ENCODE results near the gene BPI. TPM values are rescaled to one million over a fixed set of nuclear protein-coding genes. Genes with fewer than 3 reads are reported as not detected.

BPI gene
- total and polyA plus RNA-seq, 2 donors (not counting 1 experiment from before 2014, with no cell fraction given): not detected

GRCh38 chr20:38260025-38260377, 44.0 kb upstream of the BPI start:
- Histone ChIP-seq H3K36me3 (ENCODE audit: control insufficient read depth, insufficient read depth, low read length) (no peaks in the 10 kb centered on the region), H3K79me2 (ENCODE audit: control insufficient read depth, insufficient read depth, low read length) (no peaks in the 10 kb centered on the region), H3K9me3 (ENCODE audit: control insufficient read depth, insufficient read depth, low read depth, low read length) (no peaks in the 10 kb centered on the region), H3K4me1 (ENCODE audit: control insufficient read depth, extremely low read depth, insufficient read depth, low read length) (peaks cover 5% of the 10 kb centered on the region), H3K4me3 (replicated peaks in 1 of 4; ENCODE audit: control extremely low read depth in 1 of 4, insufficient read depth in 1 of 4, low read depth in 3 of 4, low read length in 4 of 4) (peak overlapping the region; percentile 2 to 58 (median 24)), H3K9ac (ENCODE audit: insufficient read depth, low read length) (peak overlapping the region; percentile 2), H3K4me2 (ENCODE audit: extremely low read depth, insufficient read depth, low read length) (peak overlapping the region; percentile 39), H3K27ac (ENCODE audit: insufficient read depth, low read length) (no peak overlapping the region), H4K20me1 (ENCODE audit: control insufficient read depth, extremely low read depth, insufficient read depth, low read length) (no peaks in the 10 kb centered on the region), H2AFZ (ENCODE audit: low read length) (peak overlapping the region; percentile 59), H3K27me3 (ENCODE audit: control insufficient read depth, insufficient read depth, low read length) (no peaks in the 10 kb centered on the region)
- peak in 1 of 2 donors; percentile 41 for DNase-seq (ENCODE audit: low read depth in 2 of 2)
- TF ChIP-seq EZH2 (IDR thresholded peaks at IDR 0.05; ENCODE audit: low read length, missing control alignments): peak; percentile 13
- TF ChIP-seq CTCF (conservative IDR thresholded peaks at IDR 0.05 in 1 of 2, IDR thresholded peaks at IDR 0.05 in 1 of 2; ENCODE audit: low read depth in 1 of 2, low read length in 2 of 2): no peak

- no peaks in the 10 kb centered on the region for H3K9me3 ChIP-seq (ENCODE audit: control insufficient read depth, insufficient read depth, low read depth, low read length)
- peak within 1 kb of the TSS; percentile 59 for H3K4me2 ChIP-seq (ENCODE audit: extremely low read depth, insufficient read depth, low read length)
- peak within 1 kb of the TSS; percentile 2 to 58 (median 38) for H3K4me3 ChIP-seq (replicated peaks in 1 of 4; ENCODE audit: control extremely low read depth in 1 of 4, insufficient read depth in 1 of 4, low read depth in 3 of 4, low read length in 4 of 4)
- H3K79me2 ChIP-seq (ENCODE audit: control insufficient read depth, insufficient read depth, low read length): no peaks in the 10 kb centered on the region
- H3K27me3 ChIP-seq (ENCODE audit: control insufficient read depth, insufficient read depth, low read length): no peaks in the 10 kb centered on the region
- H3K9ac ChIP-seq (ENCODE audit: insufficient read depth, low read length): peak within 1 kb of the TSS; percentile 2
- no peaks in the 10 kb centered on the region for H4K20me1 ChIP-seq (ENCODE audit: control insufficient read depth, extremely low read depth, insufficient read depth, low read length)
- TF ChIP-seq EZH2 (IDR thresholded peaks at IDR 0.05; ENCODE audit: low read length, missing control alignments): peak; percentile 4
- no peak for TF ChIP-seq CTCF (conservative IDR thresholded peaks at IDR 0.05 in 1 of 2, IDR thresholded peaks at IDR 0.05 in 1 of 2; ENCODE audit: low read depth in 1 of 2, low read length in 2 of 2)
- peak within 1 kb of the TSS; percentile 59 for H2AFZ ChIP-seq (ENCODE audit: low read length)
- DNase-seq (ENCODE audit: low read depth in 2 of 2): peak in 1 of 2 donors; percentile 32
- peaks cover 5% of the 10 kb centered on the region for H3K4me1 ChIP-seq (ENCODE audit: control insufficient read depth, extremely low read depth, insufficient read depth, low read length)
- no peaks in the 10 kb centered on the region for H3K36me3 ChIP-seq (ENCODE audit: control insufficient read depth, insufficient read depth, low read length)
- H3K27ac ChIP-seq (ENCODE audit: insufficient read depth, low read length): no peak within 1 kb of the TSS
Measured at GRCh38 chr20:38260378-38261053, 43.4 kb upstream of the BPI start, which contains the start of gene KIAA1755. KIAA1755 (minus strand) TSS chr20:38260735; CDS start chr20:38260500, 235 bp downstream.

GRCh38 chr20:38261054-38261390, 42.9 kb upstream of the BPI start:
- Histone ChIP-seq H3K4me2 (ENCODE audit: extremely low read depth, insufficient read depth, low read length) (peak overlapping the region; percentile 59), H3K9me3 (ENCODE audit: control insufficient read depth, insufficient read depth, low read depth, low read length) (no peaks in the 10 kb centered on the region), H2AFZ (ENCODE audit: low read length) (no peak overlapping the region), H3K9ac (ENCODE audit: insufficient read depth, low read length) (no peak overlapping the region), H3K27me3 (ENCODE audit: control insufficient read depth, insufficient read depth, low read length) (no peaks in the 10 kb centered on the region), H3K79me2 (ENCODE audit: control insufficient read depth, insufficient read depth, low read length) (no peaks in the 10 kb centered on the region), H3K27ac (ENCODE audit: insufficient read depth, low read length) (no peak overlapping the region), H4K20me1 (ENCODE audit: control insufficient read depth, extremely low read depth, insufficient read depth, low read length) (no peaks in the 10 kb centered on the region), H3K4me1 (ENCODE audit: control insufficient read depth, extremely low read depth, insufficient read depth, low read length) (peaks cover 5% of the 10 kb centered on the region), H3K36me3 (ENCODE audit: control insufficient read depth, insufficient read depth, low read length) (no peaks in the 10 kb centered on the region), H3K4me3 (replicated peaks in 1 of 4; ENCODE audit: control extremely low read depth in 1 of 4, insufficient read depth in 1 of 4, low read depth in 3 of 4, low read length in 4 of 4) (peak overlapping the region in 3 of 4 experiments; percentile 13 to 45 (median 31))
- TF ChIP-seq CTCF (conservative IDR thresholded peaks at IDR 0.05 in 1 of 2, IDR thresholded peaks at IDR 0.05 in 1 of 2; ENCODE audit: low read depth in 1 of 2, low read length in 2 of 2): no peak
- no peak for TF ChIP-seq EZH2 (IDR thresholded peaks at IDR 0.05; ENCODE audit: low read length, missing control alignments)
- no peak for DNase-seq (ENCODE audit: low read depth in 2 of 2)

All from fibroblast of lung (primary cell).